ENCODE results near the gene KCNQ4.

Gene KCNQ4

DNA sequence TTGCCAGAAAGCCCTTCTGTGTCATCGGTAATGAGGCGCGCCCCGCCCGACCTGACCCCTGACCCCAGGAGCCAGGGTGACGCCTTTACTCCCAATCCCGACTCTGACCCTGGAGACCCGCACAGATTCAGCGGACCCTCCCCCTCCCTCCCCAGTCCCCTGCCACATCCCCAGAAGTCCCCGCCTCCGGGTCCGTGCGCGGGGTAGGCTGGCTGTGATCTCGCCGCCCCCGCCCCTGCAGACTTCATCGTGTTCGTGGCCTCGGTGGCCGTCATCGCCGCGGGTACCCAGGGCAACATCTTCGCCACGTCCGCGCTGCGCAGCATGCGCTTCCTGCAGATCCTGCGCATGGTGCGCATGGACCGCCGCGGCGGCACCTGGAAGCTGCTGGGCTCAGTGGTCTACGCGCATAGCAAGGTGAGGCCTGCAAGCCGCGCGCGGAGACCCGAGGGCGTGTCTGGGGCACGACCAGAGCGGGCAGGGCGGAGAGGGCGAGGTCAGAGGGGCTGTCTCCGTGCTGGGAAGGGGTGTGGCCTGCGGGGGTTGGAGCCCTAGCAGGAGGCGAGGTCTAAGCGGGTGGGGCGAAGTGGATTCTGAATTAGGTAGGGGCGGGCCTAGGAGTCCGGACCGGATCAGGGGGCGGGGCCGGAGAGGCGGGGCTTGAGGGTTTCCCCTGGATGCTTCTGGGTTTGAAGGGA is 34.8 kb downstream of the KCNQ4 start:
- peak; percentile 56 to 82 for DNase-seq (ENCODE audit: low read depth in 2 of 2)

DNA sequence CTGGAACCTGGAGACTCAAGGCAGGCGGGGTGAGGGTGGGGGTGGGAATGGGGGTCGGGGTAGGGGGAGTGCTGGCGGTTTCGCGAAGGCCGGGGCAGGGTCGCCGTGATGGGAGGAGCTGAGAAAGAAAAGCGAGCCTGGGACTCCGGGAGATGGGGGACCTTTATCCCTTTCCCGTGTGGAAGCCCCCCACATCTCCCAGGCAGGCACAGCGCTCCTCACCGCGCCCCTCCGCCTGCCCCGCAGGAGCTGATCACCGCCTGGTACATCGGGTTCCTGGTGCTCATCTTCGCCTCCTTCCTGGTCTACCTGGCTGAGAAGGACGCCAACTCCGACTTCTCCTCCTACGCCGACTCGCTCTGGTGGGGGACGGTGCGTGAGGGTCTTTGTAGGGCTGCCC is 35.5 kb downstream of the KCNQ4 start:
- DNase-seq (ENCODE audit: low read depth in 2 of 2) = no peak

DNA sequence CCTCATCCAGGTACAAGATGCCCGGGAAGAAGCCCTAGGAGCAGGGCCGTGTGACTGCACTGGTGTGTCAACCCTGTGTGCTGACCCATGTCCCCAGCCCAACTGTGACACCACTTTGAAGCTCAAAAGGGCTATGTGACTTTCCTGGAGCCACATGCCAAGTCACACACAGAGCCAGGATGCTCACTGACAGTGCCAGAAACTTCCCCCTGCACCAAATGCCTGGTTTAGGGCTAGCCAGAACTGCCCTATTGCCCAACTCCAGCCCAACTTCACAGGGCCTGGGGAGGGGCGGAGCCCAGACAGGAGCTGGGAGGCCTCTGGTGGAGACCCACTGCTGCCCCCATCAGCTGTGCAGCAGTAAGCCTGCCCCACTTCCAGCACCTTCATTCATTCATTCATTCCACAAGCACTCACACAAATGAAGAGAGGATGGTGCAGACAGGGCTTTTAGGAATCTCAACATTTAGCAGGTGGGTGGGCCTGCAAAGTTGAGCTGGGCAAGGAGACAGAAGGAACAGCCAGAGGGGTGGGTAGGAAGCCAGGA is 36.7 kb downstream of the KCNQ4 start:
- DNase-seq (ENCODE audit: low read depth in 2 of 2) = no peak

DNA sequence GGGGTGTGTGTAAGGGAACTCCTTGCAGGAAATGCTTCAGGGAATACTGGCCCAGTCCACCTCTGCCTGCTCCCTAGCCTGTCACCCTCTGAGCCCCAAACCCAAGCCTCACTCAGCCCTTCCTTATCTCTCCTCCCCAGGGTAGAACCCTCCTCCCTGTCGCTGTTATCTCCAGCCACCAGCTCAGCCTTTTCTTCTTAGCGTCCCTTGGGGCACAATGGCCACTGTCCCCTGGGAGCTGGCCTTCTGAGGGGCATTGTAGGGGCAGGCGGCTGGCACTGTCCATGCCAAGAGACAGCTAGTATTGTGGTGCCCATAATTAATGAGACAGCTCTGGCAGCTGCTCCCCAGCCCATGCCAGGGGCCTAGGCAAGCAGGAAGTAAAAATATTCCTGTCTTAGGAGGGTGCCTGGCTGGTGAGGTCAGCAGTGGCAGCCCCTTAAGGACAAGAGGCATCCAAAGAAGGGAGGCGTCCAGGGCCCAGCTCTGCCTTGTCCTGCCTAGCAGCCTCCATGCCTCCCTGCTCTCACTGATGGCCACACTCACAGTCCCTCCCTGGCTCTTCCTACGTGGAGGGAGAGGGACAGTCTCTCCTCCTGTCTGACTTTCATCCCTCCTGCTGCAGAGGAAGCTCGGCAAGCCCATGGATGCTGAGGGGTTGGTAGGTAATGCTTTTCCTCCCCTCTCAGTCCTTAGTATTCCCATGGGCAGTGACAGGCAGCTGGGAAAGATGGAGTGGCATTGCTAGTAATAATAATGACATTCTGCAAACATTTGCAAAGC is 37.5 kb downstream of the KCNQ4 start:
- no peak for DNase-seq (ENCODE audit: low read depth in 2 of 2)

DNA sequence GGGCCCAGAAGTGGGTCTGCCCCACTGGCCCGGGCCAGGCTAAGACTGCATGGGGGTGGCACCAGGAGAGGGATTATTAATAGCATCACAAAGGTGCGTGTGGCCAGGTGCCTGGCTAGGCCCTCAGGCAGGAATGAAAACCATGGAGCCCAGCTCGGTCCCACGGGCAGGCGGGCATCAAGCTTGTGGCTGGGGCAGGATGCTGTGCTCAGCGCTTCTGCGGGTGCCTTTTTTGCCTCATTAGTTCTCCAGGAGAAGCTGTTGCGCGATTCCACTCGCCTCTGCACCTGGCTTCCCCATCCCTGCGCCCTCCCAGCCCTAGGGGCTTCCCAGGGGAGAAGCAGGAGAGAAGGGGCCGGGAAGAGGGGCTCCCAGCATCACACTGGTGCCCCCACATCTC is 39.3 kb downstream of the KCNQ4 start:
- no peak for DNase-seq (ENCODE audit: low read depth in 2 of 2)

DNA sequence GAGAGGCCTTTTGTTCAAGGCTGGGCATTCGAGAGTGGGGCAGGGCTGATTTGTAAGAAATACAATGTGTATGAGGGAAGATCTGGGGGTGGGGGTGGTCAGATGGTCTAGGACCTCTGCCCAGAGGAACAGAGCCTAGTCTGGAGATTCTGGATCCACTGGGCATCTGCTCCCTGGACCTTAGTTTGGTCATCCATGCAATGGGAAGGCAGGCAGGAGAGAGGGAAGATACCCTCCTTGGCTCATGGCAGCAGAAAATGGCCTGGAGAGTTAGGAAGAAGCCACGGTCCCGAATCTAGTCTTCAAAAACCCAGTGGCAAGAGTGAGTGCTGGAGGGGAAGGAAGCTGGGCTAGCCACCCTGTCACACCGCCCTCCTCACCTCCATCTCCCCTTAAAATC is 39.8 kb downstream of the KCNQ4 start:
- no peak for DNase-seq (ENCODE audit: low read depth in 2 of 2)

DNA sequence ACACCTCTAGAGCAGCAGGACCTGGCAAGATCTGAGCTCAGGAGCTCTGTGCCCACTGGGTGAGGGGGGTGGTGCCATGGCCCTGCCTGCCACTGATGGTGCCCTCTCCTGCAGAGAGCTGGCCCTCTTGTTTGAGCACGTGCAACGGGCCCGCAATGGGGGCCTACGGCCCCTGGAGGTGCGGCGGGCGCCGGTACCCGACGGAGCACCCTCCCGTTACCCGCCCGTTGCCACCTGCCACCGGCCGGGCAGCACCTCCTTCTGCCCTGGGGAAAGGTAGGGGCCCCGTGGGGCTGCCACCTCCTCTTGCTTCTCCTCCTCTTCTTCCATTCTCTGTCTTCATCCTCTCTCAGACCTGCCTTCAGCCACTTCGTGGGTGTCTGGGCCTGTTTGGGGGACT is 40.4 kb downstream of the KCNQ4 start:
- no peak for DNase-seq (ENCODE audit: low read depth in 2 of 2)

DNA sequence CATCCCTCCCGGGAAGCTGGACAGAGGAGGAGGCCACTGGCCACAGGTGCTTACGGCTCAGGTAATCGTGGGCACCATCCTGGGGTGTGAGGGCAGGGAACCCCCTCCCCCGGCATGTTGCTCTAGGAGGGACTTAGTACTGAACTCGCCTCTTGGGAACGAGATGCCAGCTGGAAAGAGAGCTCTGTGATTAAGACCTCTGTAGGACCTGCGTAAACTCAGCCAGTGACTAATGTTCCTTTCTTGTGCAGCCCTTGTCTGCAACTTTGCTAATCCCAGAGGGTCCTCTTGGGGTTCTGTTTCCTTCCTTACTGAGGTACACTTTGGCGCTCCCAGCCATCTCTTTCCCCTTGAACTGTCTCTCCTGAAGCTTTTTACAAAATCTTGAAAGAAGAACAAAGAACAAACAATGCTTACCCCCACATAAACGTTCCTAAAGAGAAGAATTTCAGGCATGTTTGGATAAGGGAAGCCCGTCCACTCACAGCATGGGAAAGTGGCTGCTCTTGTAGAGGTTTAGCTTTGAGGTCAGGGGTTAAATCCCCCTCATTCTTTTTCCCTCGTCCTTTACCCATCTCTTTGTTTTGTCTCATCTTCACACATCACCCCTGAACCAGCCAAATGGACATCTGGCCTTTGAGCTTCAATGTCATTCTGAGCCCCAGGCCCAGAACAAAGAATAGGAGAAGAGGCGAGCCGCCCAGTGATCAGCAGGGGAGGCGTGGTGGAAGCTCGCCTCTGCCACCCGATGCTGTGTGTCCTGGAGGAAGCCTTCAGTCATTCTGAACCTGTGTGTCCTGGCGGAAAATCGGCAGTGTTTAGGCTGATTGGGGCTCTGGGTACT is 41.2 kb downstream of the KCNQ4 start:
- DNase-seq (ENCODE audit: low read depth in 2 of 2) = no peak

DNA sequence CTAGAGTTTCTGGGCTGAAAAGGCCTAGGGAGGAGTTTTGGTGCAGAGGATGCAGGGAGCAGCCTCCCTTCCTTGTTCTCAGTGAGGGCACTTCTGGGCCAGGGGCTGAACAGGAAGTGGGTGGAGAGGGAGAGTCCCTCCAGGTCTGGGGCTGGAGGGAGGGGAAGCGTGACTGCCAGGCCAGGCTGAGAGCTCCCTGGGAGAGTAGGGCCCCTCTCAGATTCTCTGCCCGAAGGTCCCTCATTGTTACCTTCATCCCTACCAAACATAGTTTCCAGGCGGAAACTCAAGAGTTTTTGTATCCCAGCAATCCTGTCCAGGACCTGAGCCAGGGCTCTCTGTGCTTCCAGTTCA is 41.8 kb downstream of the KCNQ4 start:
- DNase-seq (ENCODE audit: low read depth in 2 of 2) = no peak

DNA sequence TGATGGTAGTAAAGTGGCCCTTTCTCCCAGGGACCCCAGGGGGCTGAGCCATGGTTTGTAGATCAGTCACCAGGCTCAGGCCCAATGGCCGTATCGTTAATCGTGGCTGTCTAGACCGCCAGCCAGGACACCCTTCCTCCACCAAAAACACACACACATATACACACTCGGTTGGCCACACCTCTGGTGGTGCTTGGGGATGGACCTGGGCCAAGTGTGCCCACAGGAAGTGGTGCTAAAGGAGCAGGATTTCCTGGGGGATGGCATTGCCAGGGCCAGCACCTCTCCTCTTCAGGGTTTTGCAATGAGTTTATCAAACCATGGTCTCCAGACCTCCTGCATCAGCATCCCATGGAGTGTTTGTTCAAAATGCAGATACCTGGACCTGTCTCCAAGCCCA is 42.4 kb downstream of the KCNQ4 start:
- no peak for DNase-seq (ENCODE audit: low read depth in 2 of 2)

DNA sequence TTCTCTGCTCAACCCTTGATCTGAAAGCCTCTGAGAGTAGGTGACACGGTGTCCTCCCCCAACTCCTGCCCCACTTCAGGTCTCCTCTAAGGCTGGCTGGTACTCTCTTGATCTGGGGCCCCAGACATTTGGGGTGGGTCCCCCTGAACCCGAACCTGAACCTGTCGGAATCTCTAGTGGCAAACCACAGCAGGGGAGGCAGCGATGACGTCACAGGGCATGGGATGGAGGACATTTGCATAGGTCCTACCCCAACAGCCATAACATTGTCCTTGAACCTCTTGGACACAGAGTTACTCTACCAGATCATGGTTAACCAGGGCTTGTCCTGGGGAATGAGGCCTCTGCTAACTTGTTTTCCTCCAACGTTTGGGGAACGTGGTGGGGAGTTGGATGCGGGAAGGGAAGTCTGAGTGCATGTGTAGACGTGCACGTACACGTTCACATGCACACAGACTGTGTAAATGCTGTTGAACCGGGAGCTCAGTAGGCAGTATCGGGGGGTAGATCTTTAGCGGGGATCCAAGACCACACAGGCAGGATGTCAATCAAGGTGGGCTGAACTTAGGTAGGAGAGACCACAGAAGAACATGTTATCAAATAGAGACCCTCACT is 46.2 kb downstream of the KCNQ4 start:
- DNase-seq (ENCODE audit: low read depth in 2 of 2) = no peak

DNA sequence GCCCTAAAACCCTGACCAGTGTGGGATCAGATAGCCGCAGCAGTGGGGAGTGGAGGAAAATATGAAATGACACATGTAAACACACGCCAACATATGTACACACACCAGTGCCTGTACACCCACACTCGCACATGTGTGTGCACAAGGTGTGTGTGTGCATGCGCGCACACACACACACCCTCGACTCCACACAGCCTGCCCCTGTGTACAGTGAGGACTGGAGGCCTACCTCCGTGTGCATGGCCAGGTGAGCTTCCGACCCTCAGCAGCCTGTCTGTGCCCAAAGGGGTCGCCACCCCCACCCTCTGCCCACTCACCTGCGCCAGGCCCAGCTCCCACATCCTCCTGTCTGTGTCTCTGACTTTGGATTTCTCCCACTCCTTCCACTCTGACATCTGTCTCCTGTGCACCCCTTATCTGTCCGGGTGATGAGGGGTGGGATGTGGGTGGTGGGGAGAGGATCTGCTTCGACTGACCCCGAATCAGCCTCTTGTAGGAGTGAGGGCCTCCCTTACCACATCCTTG is 46.9 kb downstream of the KCNQ4 start:
- DNase-seq (ENCODE audit: low read depth in 2 of 2) = no peak

DNA sequence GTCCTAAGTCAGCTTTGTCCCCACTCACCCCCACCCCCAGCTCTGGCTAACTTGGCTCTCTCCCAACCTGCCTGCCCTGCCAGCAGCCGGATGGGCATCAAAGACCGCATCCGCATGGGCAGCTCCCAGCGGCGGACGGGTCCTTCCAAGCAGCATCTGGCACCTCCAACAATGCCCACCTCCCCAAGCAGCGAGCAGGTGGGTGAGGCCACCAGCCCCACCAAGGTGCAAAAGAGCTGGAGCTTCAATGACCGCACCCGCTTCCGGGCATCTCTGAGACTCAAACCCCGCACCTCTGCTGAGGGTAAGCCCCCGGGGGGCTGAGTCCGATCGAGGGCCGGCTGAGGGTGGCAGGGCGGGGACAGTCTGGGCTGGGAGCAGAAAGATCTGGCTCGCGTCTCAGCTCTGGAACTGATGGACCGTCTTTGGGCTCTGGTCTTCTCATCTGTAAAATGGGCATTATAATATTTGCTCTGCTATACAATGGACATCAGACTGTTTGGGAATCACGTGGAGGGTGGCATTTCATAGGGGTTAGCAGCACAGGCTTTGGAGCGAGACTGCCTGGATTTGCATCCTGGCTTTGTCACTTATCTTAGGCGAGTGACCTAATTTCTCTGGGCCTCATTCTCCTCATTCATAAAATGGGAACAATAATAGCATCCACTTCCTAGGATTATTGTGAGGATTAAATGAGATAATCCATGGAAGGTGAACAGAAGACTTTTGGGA is 47.6 kb downstream of the KCNQ4 start:
- no peak for DNase-seq (ENCODE audit: low read depth in 2 of 2)

DNA sequence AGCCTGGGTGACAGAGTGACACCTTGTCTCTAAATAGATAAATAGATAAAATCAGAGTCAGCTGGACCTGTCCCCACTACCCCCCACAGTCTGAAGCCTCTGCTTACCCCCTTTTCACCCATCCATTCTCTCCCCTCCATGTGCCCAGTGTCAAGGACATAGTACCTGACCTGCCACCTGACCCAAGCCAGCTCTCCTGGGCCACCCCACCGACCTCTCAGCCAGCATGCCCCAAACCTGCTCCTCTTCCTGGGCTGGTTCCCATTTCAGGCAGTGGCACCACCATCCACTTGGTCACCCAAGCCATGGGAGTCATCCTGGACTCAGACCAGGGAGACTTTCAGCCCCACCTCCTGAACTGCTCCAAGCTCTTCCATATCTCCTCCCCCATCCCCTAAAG is 50.4 kb downstream of the KCNQ4 start:
- no peak for DNase-seq (ENCODE audit: low read depth in 2 of 2)

DNA sequence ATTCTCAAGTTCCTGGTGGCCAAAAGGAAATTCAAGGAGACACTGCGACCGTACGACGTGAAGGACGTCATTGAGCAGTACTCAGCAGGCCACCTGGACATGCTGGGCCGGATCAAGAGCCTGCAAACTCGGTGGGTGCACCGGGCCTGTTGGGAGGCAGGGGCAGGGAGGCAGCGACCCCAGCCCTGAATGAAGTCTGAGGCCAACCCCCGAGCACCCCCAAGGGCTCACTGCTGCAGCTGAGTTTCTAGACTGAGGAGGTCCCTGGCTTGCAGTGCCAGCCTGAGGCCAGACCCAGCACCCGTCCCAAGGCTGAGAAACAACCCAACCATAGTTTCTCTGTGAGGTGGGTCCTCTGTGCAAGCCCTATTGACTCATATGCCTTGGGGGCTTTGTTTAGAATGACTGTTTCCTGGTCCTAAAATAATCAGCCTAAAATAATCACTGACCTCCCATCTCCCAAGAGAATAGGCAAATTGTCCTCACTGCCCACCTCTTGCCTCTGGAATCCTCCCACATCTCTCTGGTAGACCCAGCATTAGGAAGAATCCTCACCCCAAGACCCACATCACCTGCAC is 51.5 kb downstream of the KCNQ4 start:
- no peak for DNase-seq (ENCODE audit: low read depth in 2 of 2)

DNA sequence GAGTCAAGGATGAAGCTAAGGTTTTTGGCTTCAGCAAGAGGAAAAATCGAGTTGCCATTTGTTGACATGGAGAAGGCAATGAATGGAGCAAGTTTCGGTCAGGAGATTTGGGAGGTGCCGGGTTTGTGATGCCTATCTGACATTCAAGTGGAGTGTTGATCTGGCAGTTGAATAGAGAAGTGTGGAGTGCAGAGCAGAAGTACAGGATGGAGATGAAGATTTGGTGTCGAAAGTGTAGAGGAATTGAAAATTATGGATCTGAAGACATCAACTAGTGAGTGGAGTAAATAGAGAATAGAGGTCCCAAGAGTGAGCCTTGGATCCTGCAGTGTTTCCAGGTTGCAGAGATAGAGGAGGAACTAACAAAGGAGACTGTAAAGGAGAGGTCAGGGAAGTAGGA is 52.7 kb downstream of the KCNQ4 start:
- no peak for DNase-seq (ENCODE audit: low read depth in 2 of 2)

DNA sequence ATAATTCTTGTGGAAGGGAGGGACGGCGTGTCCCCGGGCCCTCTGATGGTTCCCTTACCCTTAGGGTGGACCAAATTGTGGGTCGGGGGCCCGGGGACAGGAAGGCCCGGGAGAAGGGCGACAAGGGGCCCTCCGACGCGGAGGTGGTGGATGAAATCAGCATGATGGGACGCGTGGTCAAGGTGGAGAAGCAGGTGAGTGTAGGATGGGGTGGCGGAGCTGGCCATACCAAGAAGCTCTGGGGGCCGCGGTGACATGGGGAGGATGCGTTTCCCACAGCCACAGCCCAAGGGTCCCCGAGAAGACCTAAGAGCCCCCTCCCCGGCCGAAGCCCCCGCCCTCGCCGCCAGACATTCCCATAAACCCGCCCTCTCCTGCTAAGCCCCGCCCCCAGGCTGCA is 54.0 kb downstream of the KCNQ4 start:
- DNase-seq (ENCODE audit: low read depth in 2 of 2) = no peak

DNA sequence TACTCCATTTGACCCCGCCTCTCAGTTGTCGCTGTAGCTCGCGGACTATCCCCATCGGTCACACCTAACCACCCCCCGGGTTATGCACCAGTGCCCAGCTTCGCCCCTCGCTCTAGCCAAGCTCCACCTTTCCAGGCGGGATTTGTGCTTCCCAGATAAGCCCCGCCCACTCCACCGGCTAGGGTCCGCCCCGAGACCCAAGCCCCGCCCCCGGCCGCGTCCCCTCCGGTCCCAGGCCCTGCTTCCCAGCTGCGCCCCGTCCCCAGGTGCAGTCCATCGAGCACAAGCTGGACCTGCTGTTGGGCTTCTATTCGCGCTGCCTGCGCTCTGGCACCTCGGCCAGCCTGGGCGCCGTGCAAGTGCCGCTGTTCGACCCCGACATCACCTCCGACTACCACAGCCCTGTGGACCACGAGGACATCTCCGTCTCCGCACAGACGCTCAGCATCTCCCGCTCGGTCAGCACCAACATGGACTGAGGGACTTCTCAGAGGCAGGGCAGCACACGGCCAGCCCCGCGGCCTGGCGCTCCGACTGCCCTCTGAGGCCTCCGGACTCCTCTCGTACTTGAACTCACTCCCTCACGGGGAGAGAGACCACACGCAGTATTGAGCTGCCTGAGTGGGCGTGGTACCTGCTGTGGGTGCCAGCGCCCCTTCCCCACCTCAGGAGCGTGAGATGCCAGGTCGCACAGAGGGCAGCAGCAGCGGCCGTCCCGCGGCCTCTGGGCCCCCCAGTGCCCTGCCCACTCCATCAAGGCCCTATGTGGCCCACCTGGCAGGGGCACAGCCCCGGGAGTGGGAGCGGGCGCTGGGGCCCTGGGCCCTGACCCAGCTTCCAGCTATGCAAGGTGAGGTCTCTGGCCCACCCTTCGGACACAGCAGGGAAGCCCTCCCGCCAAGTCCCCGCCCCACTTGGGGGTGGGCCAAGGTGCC is 54.7 kb downstream of the KCNQ4 start:
- no peak for DNase-seq (ENCODE audit: low read depth in 2 of 2)
